Progenitor cell of endocrine pancreas (in vitro differentiated cells): ENCODE measurements around the gene SLC1A1. TPM values are rescaled to one million over a fixed set of nuclear protein-coding genes. Genes with fewer than 3 reads are reported as not detected.

Experiments
- DNase-seq: peaks from one replicate; pipeline ENCODE4 v3.0.0; 2021; ENCODE audit warnings: low spot score; ENCODE audit not compliant: unreplicated experiment
- H3K27ac Mint-ChIP-seq: 2 replicates; pipeline ENCODE4 v1.8.0; 2021; ENCODE audit warnings: mild to moderate bottlenecking, moderate library complexity, mixed read lengths
- H3K27me3 Mint-ChIP-seq: 2 replicates; pipeline ENCODE4 v1.8.0; 2021; ENCODE audit warnings: mixed read lengths
- H3K36me3 Mint-ChIP-seq: 2 replicates; pipeline ENCODE4 v1.8.0; 2022; ENCODE audit warnings: mixed read lengths; ENCODE audit not compliant: insufficient read depth
- H3K4me1 Mint-ChIP-seq: 2 replicates; pipeline ENCODE4 v1.8.0; 2021; ENCODE audit warnings: low read depth, mixed read lengths
- H3K4me3 Mint-ChIP-seq: 2 replicates; pipeline ENCODE4 v1.8.0; 2021; ENCODE audit warnings: low read depth, mild to moderate bottlenecking, moderate library complexity, mixed read lengths
- H3K9me3 Mint-ChIP-seq: 2 replicates; pipeline ENCODE4 v1.8.0; 2021; ENCODE audit warnings: low read depth, mixed read lengths
- total RNA-seq: library from RNA; stranded (reverse); gene quantifications from 2 replicates; pipeline ENCODE4 v1.2.1, GENCODE V29; 2021
- TF ChIP-seq, protein P1 (sequence below): fragments of 200-600 bp; sonication (generic); IDR thresholded peaks from one replicate; pipeline ENCODE4 v1.5.0; 2021; ENCODE audit warnings: antibody characterized with exemption, mild to moderate bottlenecking; ENCODE audit not compliant: unreplicated experiment

The SLC1A1 gene
- total RNA-seq, 1 donor from 2014 or later = 3.8 TPM

DNA sequence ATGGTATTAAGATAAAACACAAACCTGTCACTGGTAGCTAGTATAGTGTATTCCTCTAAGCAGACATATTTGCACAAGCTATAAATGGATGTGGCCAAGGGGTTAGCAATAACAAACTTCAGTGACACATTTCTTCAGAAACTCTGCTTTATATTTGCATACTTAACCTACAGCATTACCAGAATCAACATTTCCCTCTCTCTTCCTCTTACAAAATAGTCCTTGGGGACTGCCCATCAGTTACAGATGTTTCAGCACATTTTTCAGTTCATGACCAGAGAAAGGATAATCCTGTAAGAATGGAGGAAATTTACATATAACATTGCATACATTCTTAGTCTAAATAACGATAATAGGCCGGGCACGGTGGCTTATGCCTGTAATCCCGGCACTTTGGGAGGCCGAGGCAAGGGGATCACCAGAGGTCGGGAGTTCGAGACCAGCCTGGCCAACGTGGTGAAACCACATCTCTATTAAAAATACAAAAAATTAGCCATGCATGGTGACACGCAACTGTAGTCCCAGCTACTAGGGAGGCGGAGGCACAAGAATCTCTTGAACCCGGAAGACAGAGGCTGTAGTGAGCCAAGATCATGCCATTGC, 25.3 kb upstream of the SLC1A1 start:
- H3K9me3 Mint-ChIP-seq = peaks cover 10% of the 10 kb centered on the region
- H3K27me3 Mint-ChIP-seq = no peaks in the 10 kb centered on the region
- H3K27ac Mint-ChIP-seq = no peak overlapping the region
- no peak overlapping the region for H3K4me3 Mint-ChIP-seq
- no peaks in the 10 kb centered on the region for H3K36me3 Mint-ChIP-seq
- DNase-seq = no peak
- H3K4me1 Mint-ChIP-seq = peaks cover 13% of the 10 kb centered on the region
- TF ChIP-seq, protein P1, sequence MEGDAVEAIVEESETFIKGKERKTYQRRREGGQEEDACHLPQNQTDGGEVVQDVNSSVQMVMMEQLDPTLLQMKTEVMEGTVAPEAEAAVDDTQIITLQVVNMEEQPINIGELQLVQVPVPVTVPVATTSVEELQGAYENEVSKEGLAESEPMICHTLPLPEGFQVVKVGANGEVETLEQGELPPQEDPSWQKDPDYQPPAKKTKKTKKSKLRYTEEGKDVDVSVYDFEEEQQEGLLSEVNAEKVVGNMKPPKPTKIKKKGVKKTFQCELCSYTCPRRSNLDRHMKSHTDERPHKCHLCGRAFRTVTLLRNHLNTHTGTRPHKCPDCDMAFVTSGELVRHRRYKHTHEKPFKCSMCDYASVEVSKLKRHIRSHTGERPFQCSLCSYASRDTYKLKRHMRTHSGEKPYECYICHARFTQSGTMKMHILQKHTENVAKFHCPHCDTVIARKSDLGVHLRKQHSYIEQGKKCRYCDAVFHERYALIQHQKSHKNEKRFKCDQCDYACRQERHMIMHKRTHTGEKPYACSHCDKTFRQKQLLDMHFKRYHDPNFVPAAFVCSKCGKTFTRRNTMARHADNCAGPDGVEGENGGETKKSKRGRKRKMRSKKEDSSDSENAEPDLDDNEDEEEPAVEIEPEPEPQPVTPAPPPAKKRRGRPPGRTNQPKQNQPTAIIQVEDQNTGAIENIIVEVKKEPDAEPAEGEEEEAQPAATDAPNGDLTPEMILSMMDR = no peak

DNA sequence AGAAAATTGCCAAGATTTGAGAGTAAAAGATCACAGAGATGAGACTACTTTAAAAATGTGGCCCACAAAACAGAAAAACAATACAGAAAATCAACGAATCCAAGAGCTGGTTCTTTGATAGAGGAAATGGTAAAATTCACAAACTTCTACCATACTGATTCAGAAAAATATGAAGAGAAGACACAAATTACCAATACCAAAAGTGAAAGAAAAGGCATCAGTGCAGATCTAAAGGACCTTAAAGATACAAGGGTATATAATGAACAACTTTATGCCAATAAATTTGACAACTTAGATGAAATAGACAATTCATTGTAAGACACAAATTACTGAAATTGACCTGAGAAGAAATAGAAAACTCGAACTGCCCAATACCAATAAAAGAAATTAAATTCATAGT, 24.4 kb upstream of the SLC1A1 start:
- DNase-seq = no peak
- H3K27ac Mint-ChIP-seq = no peak overlapping the region

DNA sequence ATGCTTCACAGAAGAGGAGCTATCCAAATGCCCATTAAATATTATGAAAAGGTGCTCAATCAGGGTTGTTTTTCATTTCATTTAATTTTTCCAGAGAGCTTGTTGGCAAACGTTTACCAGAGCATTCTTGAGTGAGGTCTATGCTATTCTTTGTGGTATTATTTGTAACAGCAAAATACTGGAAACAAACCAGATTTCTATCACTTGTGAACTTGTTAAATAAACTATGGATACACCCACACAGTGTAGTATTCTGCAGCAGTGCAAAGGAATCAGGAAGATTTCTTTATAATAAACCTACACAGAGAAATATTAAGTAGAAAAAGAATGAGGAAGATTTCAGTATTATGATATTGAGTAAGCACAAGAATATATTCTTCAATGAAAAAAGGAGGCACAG, 15.0 kb upstream of the SLC1A1 start:
- TF ChIP-seq, protein P1 = no peak

More for the DNA sequence above, 24.4 kb upstream of the SLC1A1 start:
- Mint-ChIP-seq H3K27me3 (no peaks in the 10 kb centered on the region), H3K4me1 (peaks cover 13% of the 10 kb centered on the region), H3K9me3 (peaks cover 10% of the 10 kb centered on the region), H3K4me3 (no peak overlapping the region), H3K36me3 (no peaks in the 10 kb centered on the region)
- TF ChIP-seq, protein P1 = no peak

DNA sequence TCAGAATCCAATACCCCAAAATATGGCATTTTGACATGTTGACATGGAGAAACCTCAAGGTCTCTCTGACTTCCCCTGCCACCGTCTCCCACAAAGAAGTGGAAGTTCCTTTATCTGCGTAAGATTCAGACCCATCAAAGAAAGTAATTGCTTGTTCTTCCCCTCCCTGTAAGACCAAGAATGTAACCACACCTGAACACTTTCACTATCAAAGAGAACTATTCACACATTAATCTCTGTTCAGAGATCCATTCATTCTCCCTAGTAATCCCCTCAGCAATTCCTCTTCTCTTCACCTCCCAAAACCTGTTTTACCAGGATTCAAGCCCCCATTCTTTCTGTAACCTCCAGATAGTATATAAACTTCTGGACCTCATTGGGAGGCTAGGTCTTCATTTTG, 4.1 kb upstream of the SLC1A1 start:
- Mint-ChIP-seq H3K27ac (no peak overlapping the region), H3K4me1 (peaks cover 9% of the 10 kb centered on the region), H3K36me3 (no peaks in the 10 kb centered on the region), H3K27me3 (peaks cover 14% of the 10 kb centered on the region), H3K9me3 (no peaks in the 10 kb centered on the region), H3K4me3 (no peak overlapping the region)
- TF ChIP-seq, protein P1 = no peak
- DNase-seq = no peak

More for the DNA sequence above, 15.0 kb upstream of the SLC1A1 start:
- H3K9me3 Mint-ChIP-seq = peaks cover 3% of the 10 kb centered on the region
- no peaks in the 10 kb centered on the region for H3K4me1 Mint-ChIP-seq
- H3K36me3 Mint-ChIP-seq = peaks cover 1% of the 10 kb centered on the region
- H3K4me3 Mint-ChIP-seq = no peak overlapping the region
- no peak for DNase-seq
- H3K27ac Mint-ChIP-seq = no peak overlapping the region
- no peaks in the 10 kb centered on the region for H3K27me3 Mint-ChIP-seq

DNA sequence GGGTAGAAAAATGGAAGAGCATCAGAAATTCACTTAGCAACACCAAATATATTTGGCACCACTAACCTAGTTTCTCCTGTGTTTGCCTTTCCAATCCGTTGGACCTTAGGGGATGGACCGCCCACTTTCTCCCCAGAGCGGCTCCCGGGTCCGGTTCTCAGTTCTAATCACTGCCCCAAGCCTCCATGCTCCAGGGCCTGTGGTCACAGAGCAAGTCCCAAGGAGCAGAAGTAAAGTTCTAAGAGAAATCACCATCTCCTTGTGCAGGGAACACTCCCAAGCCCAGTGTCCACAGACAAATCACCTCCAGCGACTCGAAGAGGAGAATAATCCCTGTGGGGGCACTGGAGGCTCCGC, 728 bp upstream of the SLC1A1 start:
- Mint-ChIP-seq H3K9me3 (no peaks in the 10 kb centered on the region), H3K27ac (peak overlapping the region; percentile 89), H3K27me3 (peaks cover 16% of the 10 kb centered on the region), H3K36me3 (no peaks in the 10 kb centered on the region), H3K4me1 (peaks cover 18% of the 10 kb centered on the region), H3K4me3 (peak overlapping the region; percentile 90)
- DNase-seq = no peak
- TF ChIP-seq, protein P1 = no peak
